Stimulated activated CD4-positive, alpha-beta T cell treated with anti-CD3 and anti-CD28 coated beads, Interleukin-2, amount 100 ng/mL, for 48 hours (primary cell): ENCODE data around the gene LMO2.
"Not testable (repeated sequence)": the region's sequence is repeated elsewhere in the genome, so short reads cannot be mapped to it uniquely, and the experiment has no call there.

Experiments used
- DNase-seq, 2 donors: peaks; one replicate each; pipeline ENCODE4 v3.0.0-alpha.2; 2020

The LMO2 gene

GRCh38 chr11:33860926-33861325 lies 30.9 kb downstream of the LMO2 start:
- DNase-seq = no peak

GRCh38 chr11:33859306-33859705 lies 32.6 kb downstream of the LMO2 start:
- no peak for DNase-seq

DNA sequence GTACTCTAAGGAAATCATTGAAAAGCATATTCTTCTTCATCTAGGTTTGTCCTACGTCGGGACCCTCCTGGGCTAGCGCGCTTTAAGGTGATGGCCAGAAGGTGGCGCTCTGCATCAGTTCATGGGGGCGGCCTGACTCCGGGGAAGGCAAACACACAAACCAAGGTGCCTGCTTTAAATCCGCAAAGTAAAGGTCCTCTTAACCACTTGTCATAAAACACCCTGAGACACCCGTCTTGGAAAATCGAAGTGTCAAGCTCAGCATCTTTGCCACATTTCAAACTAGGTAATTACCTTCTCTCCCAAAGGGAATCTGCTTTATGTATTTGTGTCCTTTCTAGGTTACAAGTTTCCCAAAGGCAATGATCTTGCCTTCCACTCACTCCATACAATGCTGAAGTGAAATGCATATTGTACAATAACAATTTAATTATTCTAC lies 33.9 kb downstream of the LMO2 start:
- peak; percentile 71 to 80 for DNase-seq

GRCh38 chr11:33855500-33855899 lies 36.4 kb downstream of the LMO2 start:
- DNase-seq = no peak

DNA sequence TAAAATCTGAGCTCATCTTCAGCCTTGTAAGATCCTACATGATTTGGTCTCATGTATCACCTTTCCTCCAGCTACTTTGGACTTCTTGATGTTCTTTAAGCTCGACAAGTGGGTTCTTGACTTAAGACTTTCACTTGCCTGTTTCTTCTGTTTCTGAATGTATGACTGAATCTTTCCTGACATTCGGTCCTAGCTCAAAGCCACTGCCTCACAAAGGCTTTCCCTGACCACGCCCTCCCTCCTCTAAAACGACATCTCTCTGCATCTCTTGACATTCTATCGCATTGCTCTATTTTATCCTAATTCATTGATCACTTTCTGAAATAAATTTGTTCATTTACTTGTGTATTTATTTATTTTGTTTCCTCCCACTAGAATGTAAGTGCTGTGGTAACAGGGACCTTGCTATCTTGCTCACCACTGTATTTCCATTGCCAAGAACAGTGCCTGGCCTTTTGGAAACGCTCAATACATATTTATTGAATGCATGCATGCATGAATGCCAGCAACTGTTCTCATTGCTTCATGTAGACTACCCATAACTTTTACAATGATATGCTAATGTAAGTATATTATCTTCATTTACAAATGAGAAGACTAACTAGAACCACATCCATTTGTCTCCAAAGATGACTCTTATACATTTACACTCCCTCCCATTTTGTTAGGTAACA lies 43.0 kb downstream of the LMO2 start:
- DNase-seq = no peak

DNA sequence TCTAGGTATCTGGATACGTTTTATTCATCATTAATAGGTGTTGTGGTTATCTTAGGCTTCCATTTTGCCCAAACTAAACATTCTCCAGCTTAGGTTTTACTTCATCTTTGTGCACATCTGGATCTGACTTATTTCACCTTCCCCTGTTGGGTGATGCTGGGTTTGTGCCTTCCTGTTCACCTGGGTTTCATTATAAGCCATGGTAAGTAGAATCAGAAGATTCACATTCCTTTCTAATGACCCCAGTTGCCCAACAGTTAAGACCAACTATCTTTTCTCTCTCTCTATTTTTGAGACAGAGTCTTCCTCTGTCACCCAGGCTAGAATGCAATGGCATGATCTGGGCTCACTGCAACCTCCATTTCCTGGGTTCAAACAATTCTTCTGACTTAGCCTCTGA lies 44.6 kb downstream of the LMO2 start:
- no peak for DNase-seq

- DNase-seq = no peak
These were observed 47.6 kb downstream of the LMO2 start for GRCh38 chr11:33844236-33844635.

GRCh38 chr11:33843018-33843417 lies 48.9 kb downstream of the LMO2 start:
- DNase-seq = no peak

DNA sequence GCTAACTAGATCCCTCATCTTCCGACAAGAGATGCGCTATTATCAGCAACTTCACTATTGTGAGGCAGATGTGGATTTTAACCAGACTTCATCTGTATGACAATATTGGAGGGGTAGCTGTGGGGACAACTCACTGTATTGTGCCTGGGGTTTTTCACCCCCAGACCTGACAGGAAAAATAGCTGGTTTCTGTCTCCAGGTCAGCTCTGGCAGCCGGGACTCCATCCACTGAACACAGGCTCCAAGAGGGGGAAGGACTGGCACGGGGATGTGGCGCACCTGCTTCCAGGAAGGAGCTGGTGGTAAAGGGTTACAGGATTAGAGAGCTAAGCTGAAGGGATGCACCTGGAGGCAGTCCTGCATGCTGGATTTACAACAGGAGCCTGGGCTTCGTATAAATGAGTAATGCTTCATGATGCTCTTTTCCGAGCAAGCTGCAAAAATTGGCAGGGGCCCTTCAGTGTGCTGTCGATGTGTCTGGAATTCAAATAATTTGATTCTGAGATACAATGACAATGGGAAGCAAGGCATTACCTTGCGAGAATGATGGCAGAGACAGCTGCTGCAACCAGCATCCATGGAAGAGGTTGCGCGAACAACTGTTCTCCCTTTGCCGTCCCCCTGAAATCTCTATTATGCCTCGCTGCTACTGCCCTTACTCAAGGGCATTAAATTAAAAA lies 49.5 kb downstream of the LMO2 start:
- no peak for DNase-seq

DNA sequence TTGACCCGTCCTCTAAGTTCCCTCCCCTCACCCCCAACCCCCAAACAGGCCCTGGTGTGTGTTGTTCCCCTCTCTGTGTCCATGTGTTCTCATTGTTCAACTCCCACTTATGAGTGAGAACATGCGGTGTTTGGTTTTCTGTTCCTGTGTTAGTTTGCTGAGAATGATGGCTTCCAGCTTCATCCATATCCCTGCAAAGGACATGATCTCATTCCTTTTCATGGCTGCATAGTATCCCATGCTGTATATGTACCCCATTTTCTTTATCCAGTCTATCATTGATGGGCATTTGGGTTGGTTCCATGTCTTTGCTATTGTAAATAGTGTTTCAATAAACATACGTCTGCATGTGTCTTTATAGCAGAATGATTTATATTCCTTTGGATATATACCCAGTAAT lies 53.6 kb downstream of the LMO2 start:
- DNase-seq = not testable (repeated sequence)

DNA sequence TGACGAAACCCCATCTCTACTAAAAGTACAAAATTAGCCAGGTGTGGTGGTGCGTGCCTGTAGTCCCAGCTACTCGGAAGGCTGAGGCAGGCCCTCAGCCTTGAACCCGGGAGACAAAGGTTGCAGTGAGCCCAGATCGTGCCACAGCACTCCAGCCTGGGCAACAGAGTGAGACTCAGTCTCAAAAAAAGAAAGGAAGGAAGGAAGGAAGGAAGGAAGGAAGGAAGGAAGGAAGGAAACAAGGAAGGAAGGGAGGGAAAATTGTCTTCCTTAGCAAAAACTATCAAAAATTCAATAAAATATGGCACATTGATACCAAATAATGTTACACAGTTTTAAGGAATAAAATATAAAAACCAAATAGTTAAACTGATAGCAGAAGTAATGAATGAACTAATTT lies 54.5 kb downstream of the LMO2 start:
- DNase-seq = not testable (repeated sequence)

GRCh38 chr11:33835143-33835878 lies 56.6 kb downstream of the LMO2 start:
- DNase-seq = no peak

DNA sequence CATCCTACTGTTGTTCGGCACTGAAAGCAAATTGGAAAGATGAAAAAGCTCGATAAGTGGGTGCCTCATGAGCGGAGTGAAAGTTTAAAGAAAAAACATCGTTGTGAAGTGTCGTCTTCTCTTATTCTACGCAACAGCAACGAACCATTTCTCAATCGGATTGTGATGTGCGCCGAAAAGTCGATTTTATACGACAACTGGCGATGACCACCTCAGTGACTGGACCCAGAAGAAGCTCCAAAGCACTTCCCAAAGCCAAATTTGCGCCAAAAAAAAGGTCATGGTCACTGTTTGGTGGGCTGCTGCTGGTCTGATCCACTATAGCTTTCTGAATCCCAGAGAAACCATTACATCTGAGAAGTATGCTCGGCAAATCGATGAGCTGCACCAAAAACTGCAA lies 59.2 kb downstream of the LMO2 start:
- DNase-seq = no peak

DNA sequence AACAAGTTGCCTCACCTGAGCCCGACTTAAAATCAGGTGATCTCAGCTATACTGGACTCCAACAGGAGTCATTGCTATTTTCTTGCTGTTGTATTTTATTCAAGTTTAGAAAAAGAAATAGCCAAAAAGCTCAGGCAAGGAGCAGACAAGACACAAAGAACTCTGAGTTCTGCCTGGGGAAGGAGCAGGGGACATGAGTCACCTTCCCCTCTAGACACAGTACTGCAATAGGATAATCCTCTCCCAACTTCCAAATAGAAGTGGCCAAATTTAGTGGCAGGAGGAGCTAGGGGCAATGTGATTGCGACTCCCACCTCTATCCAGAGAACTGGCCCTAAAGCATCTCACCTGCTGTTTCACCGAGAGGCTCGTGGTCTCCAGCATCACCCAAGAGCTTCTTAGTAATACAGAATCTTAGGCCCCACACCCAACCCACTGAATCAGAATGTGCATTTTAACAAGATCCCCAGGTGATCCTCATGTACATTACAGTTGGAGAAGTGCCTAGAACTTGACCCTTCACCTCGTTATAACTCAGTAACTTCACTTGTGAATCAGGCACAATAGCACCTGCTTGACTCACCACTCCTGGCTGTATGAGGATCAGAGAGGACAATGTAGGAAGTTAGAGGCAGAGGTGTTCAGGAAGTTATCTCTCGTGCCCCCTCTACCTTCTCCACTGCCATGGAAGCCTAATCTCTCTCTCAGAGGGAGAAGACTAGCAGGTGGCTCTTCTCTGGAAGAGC lies 60.8 kb downstream of the LMO2 start:
- no peak for DNase-seq

DNA sequence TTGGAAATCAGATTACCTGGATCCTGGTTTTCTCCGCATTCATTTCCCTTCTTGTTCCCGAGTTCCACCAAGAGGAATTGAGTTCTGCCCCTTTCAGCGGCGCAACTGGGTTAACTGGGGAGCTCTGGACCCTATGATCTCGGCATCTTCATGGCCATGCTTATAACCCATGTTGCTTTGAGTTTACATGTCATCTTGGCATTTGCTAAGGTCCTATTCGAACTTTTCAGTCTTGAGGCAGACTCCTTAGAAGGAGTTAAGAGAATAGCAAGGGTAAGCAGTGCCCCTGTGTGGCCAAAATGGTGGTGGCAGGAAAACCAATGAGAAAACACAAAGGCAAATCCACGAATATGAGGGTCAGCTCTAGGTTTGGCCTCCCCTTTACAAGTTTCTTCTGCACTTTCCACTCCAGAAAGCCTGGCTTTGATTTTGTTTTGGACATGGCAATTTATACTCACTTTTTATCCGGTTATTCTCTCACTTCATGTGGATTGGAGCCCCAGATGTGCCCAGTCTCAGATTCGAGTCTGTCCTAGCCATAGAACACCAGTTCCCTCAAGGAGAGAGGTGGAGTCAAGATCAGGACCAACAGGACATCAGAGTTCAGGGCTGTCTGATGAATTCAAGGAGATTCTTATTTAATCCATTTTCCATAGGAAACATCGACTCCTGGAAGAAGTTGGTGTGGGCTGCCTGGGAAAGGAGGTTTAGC lies 62.3 kb downstream of the LMO2 start:
- DNase-seq = peak; percentile 38 to 40

GRCh38 chr11:33828604-33829429 lies 63.1 kb downstream of the LMO2 start:
- DNase-seq = no peak

DNA sequence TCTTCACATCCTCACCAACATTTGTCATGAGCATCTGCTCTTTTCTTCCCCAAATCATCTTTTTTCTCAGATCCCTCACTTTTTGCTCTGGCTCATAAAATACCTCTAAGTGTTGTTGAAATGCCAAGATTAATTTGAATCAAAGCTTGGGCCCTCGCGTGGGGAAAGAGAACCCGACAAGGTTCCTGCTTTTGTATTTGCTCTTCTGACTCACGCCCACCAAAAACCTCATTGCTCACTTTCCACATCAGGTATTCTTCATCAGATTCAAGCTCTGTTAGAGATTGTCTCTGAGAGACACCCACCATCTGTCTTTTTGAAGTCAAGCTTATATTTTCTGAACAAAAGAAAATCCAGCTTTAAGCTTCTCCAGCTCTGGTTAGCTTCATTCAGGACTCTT lies 64.7 kb downstream of the LMO2 start:
- DNase-seq = no peak

DNA sequence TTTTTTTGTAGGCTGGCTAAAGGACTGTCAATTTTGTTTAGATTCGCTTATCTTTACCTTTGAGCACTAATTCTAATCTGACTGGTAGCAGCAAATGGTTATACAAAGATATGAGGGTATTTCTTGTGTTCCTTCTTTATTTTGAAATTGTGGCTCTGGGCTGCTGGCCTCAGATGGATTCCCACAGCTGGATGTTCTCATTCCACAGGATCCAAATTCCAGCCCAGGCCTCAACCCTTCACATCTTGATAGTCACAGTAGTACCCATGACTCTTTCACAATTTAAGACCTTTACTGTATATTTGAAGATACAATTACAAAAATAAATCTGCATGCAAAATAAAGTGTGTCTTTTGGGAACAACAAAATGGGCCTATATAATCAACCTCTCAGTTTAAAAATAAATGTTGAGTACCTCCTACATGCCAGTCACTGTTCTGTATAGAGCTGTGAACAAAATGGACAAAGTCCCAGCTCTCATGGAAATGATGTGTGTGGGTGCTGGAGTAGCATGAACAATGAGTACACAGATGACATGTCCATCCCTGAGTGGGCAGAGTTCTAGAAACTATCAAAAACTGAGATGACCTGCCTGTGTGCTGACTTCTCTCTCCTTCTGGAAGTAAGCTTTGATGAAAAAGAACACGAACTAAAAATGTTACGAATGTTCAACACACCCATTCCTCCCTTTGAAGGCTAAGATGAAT lies 65.9 kb downstream of the LMO2 start:
- no peak for DNase-seq

GRCh38 chr11:33822981-33823380 lies 68.9 kb downstream of the LMO2 start:
- DNase-seq = not testable (repeated sequence)

GRCh38 chr11:33819278-33820035 lies 72.4 kb downstream of the LMO2 start:
- DNase-seq = no peak
